CD14-positive monocyte (primary cell): ENCODE measurements around the gene ADCY7. TPM values are rescaled to one million over a fixed set of nuclear protein-coding genes. Genes with fewer than 3 reads are reported as not detected.
A peak's percentile ranks its signal among the peaks of the same experiment; 100 is the strongest.

Experiments used
- DNase-seq, 3 donors: peaks; one replicate each; pipeline ENCODE4 v3.0.0-alpha.2; 2011 to 2022
- H2AFZ ChIP-seq: 2 replicates; pipeline ENCODE4 v1.6.0; 2012; ENCODE audit warnings: mild to moderate bottlenecking, low read depth, low read length, inconsistent platforms; ENCODE audit not compliant: insufficient read depth, poor library complexity, severe bottlenecking
- H3K27ac ChIP-seq, 2 donors: 1 replicate in 1 of 2; 2 replicates in 1 of 2; pipeline ENCODE4 v1.5.1; 2012 to 2013; ENCODE audit warnings: low read length in 2 of 2, control low read depth in 1 of 2, inconsistent platforms in 1 of 2, low read depth in 1 of 2, mild to moderate bottlenecking in 1 of 2
- H3K27me3 ChIP-seq, 2 donors: one replicate each; pipeline versions ENCODE4 v1.6.0 to v1.6.1; 2011 to 2013; ENCODE audit warnings: low read length in 2 of 2; ENCODE audit not compliant: control insufficient read depth in 2 of 2, insufficient read depth in 2 of 2
- H3K36me3 ChIP-seq, 2 donors: replicated peaks in 1 of 2; 1 replicate in 1 of 2; 2 replicates in 1 of 2; pipeline versions ENCODE4 v1.5.1 to v1.6.1; 2012 to 2013; ENCODE audit warnings: low read length in 2 of 2, control low read depth in 1 of 2, inconsistent platforms in 1 of 2, mild to moderate bottlenecking in 1 of 2; ENCODE audit not compliant: insufficient read depth in 2 of 2, control insufficient read depth in 1 of 2
- H3K4me1 ChIP-seq, 2 donors: 1 replicate in 1 of 2; 2 replicates in 1 of 2; pipeline versions ENCODE4 v1.5.1 to v1.6.1; 2012 to 2013; ENCODE audit warnings: low read length in 2 of 2, control low read depth in 1 of 2, inconsistent platforms in 1 of 2, mild to moderate bottlenecking in 1 of 2, moderate library complexity in 1 of 2; ENCODE audit not compliant: insufficient read depth in 2 of 2, control insufficient read depth in 1 of 2
- H3K4me2 ChIP-seq: replicated peaks from 2 replicates; pipeline ENCODE3; 2012; ENCODE audit warnings: low read length, moderate library complexity, mild to moderate bottlenecking; ENCODE audit not compliant: poor library complexity, severe bottlenecking; ENCODE audit errors: extremely low read depth
- H3K4me3 ChIP-seq, 3 experiments: fragments of 200-600 bp in 1 of 3; sonication (generic) in 1 of 3; replicated peaks in 1 of 3; 1 replicate in 2 of 3; 2 replicates in 1 of 3; pipeline ENCODE4 v1.5.1; 2011 to 2013; ENCODE audit warnings: low read length in 3 of 3, mild to moderate bottlenecking in 3 of 3, control low read depth in 2 of 3, low read depth in 2 of 3, inconsistent platforms in 1 of 3, moderate library complexity in 1 of 3
- H3K79me2 ChIP-seq: 2 replicates; pipeline ENCODE4 v1.6.0; 2012; ENCODE audit warnings: mild to moderate bottlenecking, control low read depth, inconsistent platforms, low read length, moderate library complexity; ENCODE audit not compliant: insufficient read depth
- H3K9ac ChIP-seq: 2 replicates; pipeline ENCODE4 v1.6.0; 2017; ENCODE audit warnings: low read length, mild to moderate bottlenecking; ENCODE audit not compliant: insufficient read depth, poor library complexity, severe bottlenecking
- H3K9me3 ChIP-seq, 2 donors: replicated peaks in 1 of 2; 1 replicate in 1 of 2; 2 replicates in 1 of 2; pipeline versions ENCODE4 v1.5.1 to v1.6.1; 2012 to 2013; ENCODE audit warnings: low read length in 2 of 2, control low read depth in 1 of 2; ENCODE audit not compliant: control insufficient read depth in 1 of 2, insufficient read depth in 1 of 2
- H4K20me1 ChIP-seq: 2 replicates; pipeline ENCODE4 v1.6.0; 2012; ENCODE audit warnings: mild to moderate bottlenecking, low read length, control low read depth, moderate library complexity; ENCODE audit not compliant: insufficient read depth
- H3K27ac Mint-ChIP-seq, 7 donors: one replicate each; pipeline ENCODE4 v1.8.0; 2020; ENCODE audit warnings: mild to moderate bottlenecking in 7 of 7, mixed read lengths in 7 of 7, moderate library complexity in 6 of 7, inconsistent platforms in 2 of 7
- H3K27me3 Mint-ChIP-seq, 3 donors: one replicate each; pipeline ENCODE4 v1.8.0; 2021 to 2022; ENCODE audit warnings: low read depth in 3 of 3, mild to moderate bottlenecking in 3 of 3, mixed read lengths in 3 of 3, moderate library complexity in 3 of 3, inconsistent platforms in 1 of 3
- H3K36me3 Mint-ChIP-seq, 2 donors: one replicate each; pipeline ENCODE4 v1.8.0; 2020; ENCODE audit warnings: mixed read lengths in 2 of 2, inconsistent platforms in 1 of 2, mild to moderate bottlenecking in 1 of 2
- H3K4me1 Mint-ChIP-seq: one replicate; pipeline ENCODE4 v1.8.0; 2020; ENCODE audit warnings: mild to moderate bottlenecking, mixed read lengths
- H3K4me3 Mint-ChIP-seq, 2 donors: one replicate each; pipeline ENCODE4 v1.8.0; 2020; ENCODE audit warnings: mild to moderate bottlenecking in 2 of 2, mixed read lengths in 2 of 2, moderate library complexity in 1 of 2
- H3K9me3 Mint-ChIP-seq, 7 donors: one replicate each; pipeline ENCODE4 v1.8.0; 2020 to 2022; ENCODE audit warnings: mixed read lengths in 7 of 7, mild to moderate bottlenecking in 6 of 7, moderate library complexity in 6 of 7, inconsistent platforms in 2 of 7
- WGBS: methylation state at CpG from one replicate; pipeline ENCODE4 v1.1.5; 2013; ENCODE audit warnings: missing lambda C conversion rate; ENCODE audit not compliant: insufficient coverage; 5-methylcytosine and 5-hydroxymethylcytosine counted together
- intact Hi-C, 2 donors: fragments of 100-400 bp; cut with micrococcal nuclease; formaldehyde crosslinking; loops; one replicate each; pipeline versions ENCODE4 v1.15.0 to v1.15.1; 2023
- polyA plus RNA-seq, 3 donors: library from polyadenylated mRNA; depleted of rRNA in 1 of 3; unstranded in 2 of 3; stranded (reverse) in 1 of 3; fragments of 300-500 nt in 2 of 3; fragments of >200 nt in 1 of 3; fragmentation: Illumina TruSeq in 2 of 3; gene quantifications; 1 replicate in 2 of 3; 2 replicates in 1 of 3; pipeline ENCODE4 v1.2.3, GENCODE V29; 2012 to 2021
- TF ChIP-seq, protein P1 (sequence below): fragments of 200-600 bp; IDR thresholded peaks from one replicate; pipeline ENCODE4 v1.8.0; 2022; ENCODE audit warnings: antibody characterized with exemption, mild to moderate bottlenecking

ADCY7 gene
- polyA plus RNA-seq, 3 donors, result 53.1 to 230 (median 91.5) TPM

DNA sequence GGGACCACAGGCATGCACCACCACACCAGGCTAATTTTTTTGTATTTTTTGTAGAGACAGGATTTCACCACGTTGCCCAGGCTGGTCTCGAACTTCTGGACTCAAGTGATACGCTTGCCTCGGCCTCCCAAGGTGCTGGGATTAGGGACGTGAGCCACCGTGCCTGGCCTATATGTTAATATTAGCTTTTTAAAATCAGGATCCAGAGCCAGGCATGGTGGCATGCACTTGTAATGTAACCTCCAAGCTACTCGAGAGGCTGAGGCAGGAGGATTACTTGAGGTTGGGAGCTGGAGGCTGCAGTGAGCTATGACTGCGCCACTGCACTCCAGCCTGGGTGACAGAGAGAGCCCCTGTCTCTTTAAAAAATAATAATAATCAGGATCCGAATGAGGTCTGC is 8.5 kb upstream of the ADCY7 start:
- Histone ChIP-seq H3K9ac (no peak overlapping the region), H3K79me2 (peaks cover 34% of the 10 kb centered on the region), H3K4me2 (no peak overlapping the region), H3K27ac (no peak overlapping the region), H3K4me1 (peaks cover 27 to 34% of the 10 kb centered on the region in 2 donors), H3K4me3 (no peak overlapping the region), H4K20me1 (peaks cover 14% of the 10 kb centered on the region), H2AFZ (no peak overlapping the region), H3K9me3 (no peaks in the 10 kb centered on the region), H3K27me3 (no peaks in the 10 kb centered on the region), H3K36me3 (no peaks in the 10 kb centered on the region)
- TF ChIP-seq, protein P1, sequence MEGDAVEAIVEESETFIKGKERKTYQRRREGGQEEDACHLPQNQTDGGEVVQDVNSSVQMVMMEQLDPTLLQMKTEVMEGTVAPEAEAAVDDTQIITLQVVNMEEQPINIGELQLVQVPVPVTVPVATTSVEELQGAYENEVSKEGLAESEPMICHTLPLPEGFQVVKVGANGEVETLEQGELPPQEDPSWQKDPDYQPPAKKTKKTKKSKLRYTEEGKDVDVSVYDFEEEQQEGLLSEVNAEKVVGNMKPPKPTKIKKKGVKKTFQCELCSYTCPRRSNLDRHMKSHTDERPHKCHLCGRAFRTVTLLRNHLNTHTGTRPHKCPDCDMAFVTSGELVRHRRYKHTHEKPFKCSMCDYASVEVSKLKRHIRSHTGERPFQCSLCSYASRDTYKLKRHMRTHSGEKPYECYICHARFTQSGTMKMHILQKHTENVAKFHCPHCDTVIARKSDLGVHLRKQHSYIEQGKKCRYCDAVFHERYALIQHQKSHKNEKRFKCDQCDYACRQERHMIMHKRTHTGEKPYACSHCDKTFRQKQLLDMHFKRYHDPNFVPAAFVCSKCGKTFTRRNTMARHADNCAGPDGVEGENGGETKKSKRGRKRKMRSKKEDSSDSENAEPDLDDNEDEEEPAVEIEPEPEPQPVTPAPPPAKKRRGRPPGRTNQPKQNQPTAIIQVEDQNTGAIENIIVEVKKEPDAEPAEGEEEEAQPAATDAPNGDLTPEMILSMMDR, result no peak
- intact Hi-C loops, result no loop called here
- H3K27me3 Mint-ChIP-seq, result peaks cover 2 to 15% (median 5%) of the 10 kb centered on the region in 3 donors
- peak overlapping the region in 1 of 7 donors; percentile 57 for H3K27ac Mint-ChIP-seq
- peaks cover 3 to 9% (median 8%) of the 10 kb centered on the region in 7 donors for H3K9me3 Mint-ChIP-seq
- DNase-seq, result no peak
- WGBS, result 97% methylated on average over 6 of the region's 9 CpGs
- no peak overlapping the region for H3K4me3 Mint-ChIP-seq
- peaks cover 13 to 15% of the 10 kb centered on the region in 2 donors for H3K36me3 Mint-ChIP-seq
- H3K4me1 Mint-ChIP-seq, result peaks cover 51% of the 10 kb centered on the region

DNA sequence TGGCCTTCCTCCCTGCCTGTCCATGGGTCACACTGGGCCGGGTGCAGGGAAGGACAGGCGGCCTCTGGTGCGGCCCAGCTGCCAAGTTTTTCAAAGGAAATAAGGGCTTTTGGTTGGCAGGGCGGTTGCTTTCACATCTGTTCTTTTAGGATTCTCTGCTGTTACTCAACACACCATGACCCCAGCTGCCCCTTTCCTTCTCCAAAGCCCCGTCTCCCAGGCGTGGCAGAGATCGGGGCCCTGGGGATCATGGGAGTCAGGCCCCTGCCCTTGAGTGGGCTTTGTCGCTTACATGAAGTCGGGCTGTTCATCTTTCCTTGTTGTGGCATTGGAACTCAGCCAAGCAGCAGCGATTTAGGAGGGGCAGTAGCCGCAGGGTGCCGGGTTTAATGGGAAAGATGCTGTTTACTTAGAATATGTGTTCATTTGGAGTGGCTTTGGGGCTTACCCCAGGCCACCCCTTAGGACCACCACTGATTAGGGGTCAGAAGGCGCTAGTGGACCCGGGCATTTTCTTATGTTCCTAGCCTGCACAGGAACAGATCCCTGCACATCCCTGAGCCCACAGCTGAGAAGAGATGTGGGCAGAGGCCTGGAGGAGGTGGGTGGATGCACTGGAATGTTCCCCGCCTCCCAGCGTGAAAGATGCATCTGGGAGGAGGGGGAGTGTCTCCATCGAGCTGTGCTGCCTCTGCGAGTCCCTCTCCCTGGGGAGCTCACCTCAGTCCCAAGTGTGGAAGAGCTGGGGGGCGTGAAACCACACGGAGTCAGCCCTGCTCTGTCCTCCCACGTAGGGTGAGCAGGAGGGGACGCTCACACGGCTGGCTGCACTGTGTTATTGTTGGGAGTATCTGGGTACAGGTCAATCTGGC is 6.8 kb upstream of the ADCY7 start:
- intact Hi-C loops, result loop anchor here in 1 of 2 donors (10.0 kb wide), 1 partner anchor 225 kb away; no protein-coding TSS in a partner anchor
- Histone ChIP-seq H3K79me2 (peaks cover 30% of the 10 kb centered on the region), H4K20me1 (peaks cover 6% of the 10 kb centered on the region), H3K4me1 (peaks cover 29 to 35% of the 10 kb centered on the region in 2 donors), H3K9ac (no peak overlapping the region), H3K27me3 (no peaks in the 10 kb centered on the region), H3K4me3 (peak overlapping the region in 1 of 3 experiments; percentile 52), H3K27ac (peak overlapping the region in 1 of 2 donors; percentile 13), H3K4me2 (peak overlapping the region; percentile 56), H3K9me3 (no peaks in the 10 kb centered on the region), H3K36me3 (no peaks in the 10 kb centered on the region), H2AFZ (peak overlapping the region; percentile 52)
- peak overlapping the region; percentile 66 to 84 for H3K4me3 Mint-ChIP-seq
- DNase-seq, result no peak
- H3K27ac Mint-ChIP-seq, result peak overlapping the region in 5 of 7 donors; percentile 40 to 72 (median 56)
- peaks cover 3 to 9% (median 8%) of the 10 kb centered on the region in 7 donors for H3K9me3 Mint-ChIP-seq
- peaks cover 0 to 15% (median 5%) of the 10 kb centered on the region in 3 donors for H3K27me3 Mint-ChIP-seq
- H3K4me1 Mint-ChIP-seq, result peaks cover 52% of the 10 kb centered on the region
- 35% methylated on average over 17 of the region's 23 CpGs for WGBS
- peaks cover 7 to 10% of the 10 kb centered on the region in 2 donors for H3K36me3 Mint-ChIP-seq
- TF ChIP-seq, protein P1, result no peak
